ENCODE results near the gene CSNK1D.

CSNK1D gene

GRCh38 chr17:82273327-82274133 lies at the start of gene CSNK1D (continued):
- TF ChIP-seq CTCF (tag by site-specific recombination; IDR thresholded peaks at IDR 0.05) (peak; percentile 62), KLF16 (tag by site-specific recombination; IDR thresholded peaks at IDR 0.05) (peak; percentile 99), ZNF830 (tag by site-specific recombination; IDR thresholded peaks at IDR 0.05; ENCODE audit: low read depth) (no peak), ZNF423 (tag by site-specific recombination; IDR thresholded peaks at IDR 0.05) (no peak), ZNF560 (tag by site-specific recombination; IDR thresholded peaks at IDR 0.05; ENCODE audit: borderline replicate concordance) (no peak), ZNF785 (tag by site-specific recombination; IDR thresholded peaks at IDR 0.05) (peak; percentile 41; the same call in 1 of the 2 replicates), ZNF266 (tag by site-specific recombination; IDR thresholded peaks at IDR 0.05; ENCODE audit: low read depth) (no peak), ZNF670 (tag by site-specific recombination; IDR thresholded peaks at IDR 0.05; ENCODE audit: low read depth) (no peak), KLF17 (tag by site-specific recombination; IDR thresholded peaks at IDR 0.05) (peak; percentile 96), ZNF544 (tag by site-specific recombination; IDR thresholded peaks at IDR 0.05) (no peak), ZSCAN30 (tag by site-specific recombination; IDR thresholded peaks at IDR 0.05) (peak; percentile 83), ZNF549 (tag by site-specific recombination; IDR thresholded peaks at IDR 0.05) (no peak), ZFP37 (tag by site-specific recombination; IDR thresholded peaks at IDR 0.05) (no peak; the same call in 1 of the 2 replicates), ZNF518A (tag by site-specific recombination; conservative IDR thresholded peaks at IDR 0.05; ENCODE audit: low read depth) (0 out of 2 replicates have a peak, but pooled peaks have one; percentile 28), ZBTB26 (tag by site-specific recombination; optimal IDR thresholded peaks at IDR 0.05) (peak; percentile 55), ZNF121 (tag by site-specific recombination; IDR thresholded peaks at IDR 0.05) (peak; percentile 28; the same call in 1 of the 2 replicates), ZNF184 (tag by site-specific recombination; IDR thresholded peaks at IDR 0.05) (peak; percentile 85), ZNF221 (tag by site-specific recombination; IDR thresholded peaks at IDR 0.05; ENCODE audit: borderline replicate concordance) (no peak), ZNF629 (tag by site-specific recombination; IDR thresholded peaks at IDR 0.05) (peak; percentile 96), ZNF792 (tag by site-specific recombination; IDR thresholded peaks at IDR 0.05) (peak; percentile 66; the same call in 1 of the 2 replicates), ZNF639 (tag by site-specific recombination; IDR thresholded peaks at IDR 0.05) (peak; percentile 91), ZBTB11 (tag by site-specific recombination; conservative IDR thresholded peaks at IDR 0.05; ENCODE audit: low read depth) (peak; percentile 86), ZNF239 (tag by site-specific recombination; IDR thresholded peaks at IDR 0.05) (no peak), ZNF514 (tag by site-specific recombination; IDR thresholded peaks at IDR 0.05) (no peak)
